ENCODE results near the gene DDI1. TPM values are rescaled to one million over a fixed set of nuclear protein-coding genes. Genes with fewer than 3 reads are reported as not detected.

DDI1 gene
- total and polyA plus RNA-seq, 2 experiments from 2014 or later = 0.13 TPM; not detected in 1

- TF ChIP-seq CTCF (conservative IDR thresholded peaks at IDR 0.05; ENCODE audit: low read depth in 2 of 2) (no peak), ZNF331 (CRISPR knock-in tag; IDR thresholded peaks at IDR 0.05; ENCODE audit: low read depth) (no peak), EZH2 (IDR thresholded peaks at IDR 0.05; ENCODE audit: low read depth, unreplicated experiment) (no peak), CREB1 (CRISPR knock-in tag; IDR thresholded peaks at IDR 0.05; ENCODE audit: low read depth) (no peak), ZNF114 (CRISPR knock-in tag; IDR thresholded peaks at IDR 0.05) (no peak)
These were observed 20.6 kb upstream of the DDI1 start (continued) for GRCh38 chr11:104015649-104016415.

GRCh38 chr11:104024572-104024971 is 11.9 kb upstream of the DDI1 start:
- ATAC-seq = no peak
- H2AFZ ChIP-seq = no peak overlapping the region
- Mint-ChIP-seq H3K4me1 (no peaks in the 10 kb centered on the region), H3K27ac (no peak overlapping the region), H3K4me3 (no peak overlapping the region), H3K9me3 (no peaks in the 10 kb centered on the region), H3K27me3 (ENCODE audit: insufficient read depth, low read depth, poor library complexity) (peaks cover 1% of the 10 kb centered on the region), H3K36me3 (ENCODE audit: low read depth) (no peaks in the 10 kb centered on the region)
- no peaks in the 10 kb centered on the region for H3K36me3 ChIP-seq (ENCODE audit: insufficient read depth)
- H3K27ac ChIP-seq (ENCODE audit: low read depth) = no peak overlapping the region
- no peak for DNase-seq (ENCODE audit: low spot score)
- no peak overlapping the region for H3K4me2 ChIP-seq
- no peaks in the 10 kb centered on the region for H3K4me1 ChIP-seq (ENCODE audit: insufficient read depth)
- H3F3A ChIP-seq (replicated peaks; ENCODE audit: low read depth) = no peaks in the 10 kb centered on the region
- H3K27me3 ChIP-seq (ENCODE audit: insufficient read depth) = no peaks in the 10 kb centered on the region
- no peaks in the 10 kb centered on the region for H3K9me2 ChIP-seq (ENCODE audit: insufficient read depth)
- no peak overlapping the region for H3K4me3 ChIP-seq
- no peaks in the 10 kb centered on the region for H4K20me1 ChIP-seq (replicated peaks; ENCODE audit: insufficient read depth)
- no peaks in the 10 kb centered on the region for H3K79me2 ChIP-seq (replicated peaks; ENCODE audit: insufficient read depth)
- TF ChIP-seq EZH2phosphoT487 (IDR thresholded peaks at IDR 0.05; ENCODE audit: unreplicated experiment) (no peak), ETS1 (IDR thresholded peaks at IDR 0.05) (no peak), POLR2AphosphoS5 (IDR thresholded peaks at IDR 0.05; ENCODE audit: low read depth) (no peak), STAT1 (IDR thresholded peaks at IDR 0.05; ENCODE audit: unreplicated experiment) (no peak), JUNB (IDR thresholded peaks at IDR 0.05; ENCODE audit: unreplicated experiment) (no peak), REST (IDR thresholded peaks at IDR 0.05; ENCODE audit: unreplicated experiment) (no peak), ZNF114 (CRISPR knock-in tag; IDR thresholded peaks at IDR 0.05) (no peak), CTCF (conservative IDR thresholded peaks at IDR 0.05; ENCODE audit: low read depth in 2 of 2) (no peak), CREB1 (CRISPR knock-in tag; IDR thresholded peaks at IDR 0.05; ENCODE audit: low read depth) (no peak), NANOG (IDR thresholded peaks at IDR 0.05; ENCODE audit: borderline replicate concordance) (no peak), ZNF331 (CRISPR knock-in tag; IDR thresholded peaks at IDR 0.05; ENCODE audit: low read depth) (no peak), EZH2 (IDR thresholded peaks at IDR 0.05; ENCODE audit: low read depth, unreplicated experiment) (no peak)

Measured in GM23338 (cell line).